ENCODE results near the gene CACNG8.

Gene CACNG8

DNA sequence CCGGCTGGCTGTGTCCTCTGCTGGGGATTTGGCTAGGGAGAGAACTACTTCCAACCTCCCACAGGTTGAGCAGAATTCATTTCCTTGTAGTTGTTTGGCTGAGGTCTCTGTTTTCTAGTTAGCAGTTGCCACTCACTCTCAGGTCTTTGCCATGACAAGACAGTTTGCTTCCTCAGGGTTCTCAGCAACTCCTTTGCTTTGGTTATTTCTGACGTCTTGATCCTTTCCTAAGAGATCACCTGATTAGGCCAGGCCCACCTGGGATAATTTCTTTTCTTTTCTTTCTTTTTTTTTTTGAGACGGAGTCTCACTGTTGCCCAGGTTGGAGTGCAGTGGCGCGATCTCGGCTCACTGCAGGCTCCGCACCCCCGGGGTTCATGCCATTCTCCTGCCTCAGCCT is 9.4 kb upstream of the CACNG8 start:
- DNase-seq (ENCODE audit: insufficient read length, low spot score) (no peak), FAIRE-seq (no peak)
- no peak for TF ChIP-seq CTCF (IDR thresholded peaks at IDR 0.05; ENCODE audit: insufficient read depth, missing control alignments)

DNA sequence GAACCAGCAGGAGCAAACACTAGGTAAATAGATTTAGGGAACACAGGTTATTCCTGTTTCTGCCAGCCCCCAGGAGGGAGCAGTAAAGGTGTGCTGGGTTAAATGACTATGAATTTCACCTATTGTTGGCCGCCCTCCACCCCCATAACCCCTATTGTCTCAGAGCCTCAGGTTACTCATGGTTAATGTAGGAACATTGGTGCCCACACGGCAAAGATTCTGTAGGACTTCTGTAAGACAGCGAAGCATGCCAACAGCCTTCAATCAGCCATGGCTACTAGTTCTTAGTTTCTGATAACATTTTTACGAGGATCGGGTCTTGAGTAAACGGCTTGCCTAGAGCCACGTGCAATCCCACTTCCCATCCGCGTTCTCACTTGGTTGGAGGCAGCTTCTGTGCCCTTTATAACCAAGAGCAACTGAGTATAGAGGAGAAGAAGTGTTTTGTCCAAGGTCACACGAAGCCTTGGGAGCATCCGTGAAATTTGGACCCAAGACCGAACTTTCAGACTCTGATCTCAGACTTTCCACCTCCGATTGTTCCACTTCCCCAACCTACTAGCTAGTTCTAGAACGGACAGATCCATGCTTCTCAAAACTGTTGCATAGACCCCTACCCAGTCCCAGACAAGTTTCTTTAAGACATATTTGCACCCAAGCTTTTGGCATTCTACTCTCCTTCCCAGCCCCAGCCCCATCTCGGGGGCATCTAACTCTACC is 5.1 kb upstream of the CACNG8 start:
- TF ChIP-seq CTCF (IDR thresholded peaks at IDR 0.05; ENCODE audit: insufficient read depth, missing control alignments) = no peak
- FAIRE-seq (no peak), DNase-seq (ENCODE audit: insufficient read length, low spot score) (no peak)

DNA sequence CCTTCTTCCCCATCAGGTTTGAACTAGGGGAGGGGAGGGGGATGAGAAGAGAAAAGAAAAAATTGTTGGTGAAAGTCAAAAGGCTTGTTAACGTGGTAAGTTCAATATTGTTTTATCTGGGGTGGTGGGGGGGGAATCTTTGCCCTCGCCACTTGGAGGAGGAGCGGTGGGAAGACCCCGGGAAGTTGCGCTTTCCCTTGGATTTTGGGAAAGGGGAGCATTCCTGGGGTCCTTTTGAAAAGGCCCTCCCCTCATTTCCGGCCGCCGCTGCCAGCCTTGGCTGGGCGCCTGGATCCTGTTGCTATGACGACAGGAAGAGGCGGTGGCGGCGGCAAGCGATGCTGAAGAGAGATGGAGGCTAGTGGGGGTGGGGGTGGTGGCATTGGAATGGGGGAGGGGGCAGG is 4.6 kb upstream of the CACNG8 start:
- DNase-seq (ENCODE audit: insufficient read length, low spot score) (no peak), FAIRE-seq (no peak)

DNA sequence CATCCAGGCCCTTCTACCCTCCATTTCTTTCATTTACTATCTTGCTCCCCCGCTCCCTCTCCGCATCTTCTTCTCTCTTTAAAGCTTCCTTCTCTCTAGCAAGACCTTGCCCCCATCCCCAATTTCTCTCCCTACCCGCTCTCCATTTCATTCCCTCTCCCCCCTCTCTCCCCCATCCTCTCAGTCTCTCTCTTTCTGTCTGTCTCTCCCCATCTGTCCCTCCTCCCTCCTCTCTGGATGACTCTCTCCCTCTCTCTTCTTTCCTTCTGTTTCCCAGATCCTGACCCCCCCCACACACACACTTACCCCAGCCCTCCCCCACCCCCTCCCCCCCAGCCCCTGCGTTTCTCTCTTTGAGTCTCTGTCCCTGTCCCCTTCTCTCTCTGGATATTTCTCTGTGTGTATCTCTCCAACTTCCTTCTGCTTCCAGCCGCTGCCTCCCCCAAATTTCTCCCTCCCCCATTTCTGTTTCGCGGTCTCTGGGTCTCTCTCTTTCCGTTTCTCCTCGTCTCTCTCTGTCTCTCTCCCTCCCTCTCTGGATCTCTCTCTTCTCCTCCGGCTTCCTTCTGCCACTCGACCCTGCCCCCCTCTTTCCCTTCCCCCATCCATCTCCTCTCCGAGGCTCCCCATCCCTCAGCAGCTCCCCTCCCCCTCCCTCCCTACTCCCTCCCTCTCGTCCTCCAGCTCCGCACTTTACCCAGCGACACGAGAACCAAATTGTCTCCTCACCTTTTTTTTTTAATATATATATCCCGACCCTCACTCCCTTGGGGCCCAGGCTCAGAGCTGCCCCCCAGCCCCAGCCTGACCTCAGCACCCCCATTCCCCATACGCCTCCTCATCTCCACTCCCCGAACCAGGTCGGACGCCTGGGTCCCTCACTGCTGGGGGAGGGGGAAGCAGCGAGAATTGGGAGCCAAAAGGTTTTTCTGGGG is 3.6 kb upstream of the CACNG8 start:
- DNase-seq (ENCODE audit: insufficient read length, low spot score) (no peak), FAIRE-seq (no peak)
- no peak for TF ChIP-seq CTCF (IDR thresholded peaks at IDR 0.05; ENCODE audit: insufficient read depth, missing control alignments)

More for the DNA sequence above, 4.6 kb upstream of the CACNG8 start:
- TF ChIP-seq CTCF (IDR thresholded peaks at IDR 0.05; ENCODE audit: insufficient read depth, missing control alignments) = no peak

DNA sequence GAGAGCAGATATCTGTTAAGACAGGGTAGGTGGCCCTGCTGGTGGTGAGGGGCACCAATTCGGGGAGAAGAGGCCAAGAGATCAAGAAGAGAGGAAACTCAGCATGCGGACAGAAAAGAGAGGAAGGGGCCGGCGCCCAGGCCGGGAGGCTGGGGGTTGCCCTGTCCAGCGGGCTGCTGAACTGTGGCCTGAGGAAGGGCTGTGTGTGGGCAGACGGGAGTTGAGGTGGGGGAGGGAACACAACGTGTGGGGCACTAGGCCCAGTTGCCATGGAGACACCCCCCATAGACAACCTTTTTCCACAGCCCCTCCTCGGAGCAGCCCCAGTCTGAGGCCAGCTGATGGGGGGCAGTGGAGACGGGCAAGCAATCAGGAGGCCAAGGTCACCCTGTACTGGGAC is 2.5 kb upstream of the CACNG8 start:
- no peak for TF ChIP-seq CTCF (IDR thresholded peaks at IDR 0.05; ENCODE audit: insufficient read depth, missing control alignments)
- DNase-seq (ENCODE audit: insufficient read length, low spot score) (no peak), FAIRE-seq (no peak)

DNA sequence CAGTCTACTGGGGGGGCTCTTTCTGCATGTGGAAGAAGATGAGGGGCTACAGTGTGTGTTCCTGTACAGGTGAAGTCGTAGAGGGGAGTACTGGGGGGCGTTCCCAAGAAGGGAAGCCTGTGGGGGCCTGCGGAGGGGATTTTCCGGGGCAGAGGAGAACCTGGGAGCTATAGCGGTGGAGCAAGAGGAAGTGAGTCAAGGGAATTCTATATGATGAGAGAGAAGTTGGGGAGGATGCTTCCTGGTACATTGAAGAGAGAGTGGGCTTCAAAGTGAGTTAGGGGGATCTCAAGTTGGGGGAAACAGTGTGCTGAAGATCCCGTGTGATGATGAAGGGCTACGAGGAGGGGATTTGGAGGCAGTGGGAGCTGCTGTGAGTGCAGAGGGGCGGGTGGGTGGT is 1.9 kb upstream of the CACNG8 start:
- no peak for TF ChIP-seq CTCF (IDR thresholded peaks at IDR 0.05; ENCODE audit: insufficient read depth, missing control alignments)
- no peak for DNase-seq (ENCODE audit: insufficient read length, low spot score)
- FAIRE-seq = no peak

All from D721Med (cell line).